Smooth muscle cell of the brain vasculature (primary cell): ENCODE data around the gene SPATS2.
"Not testable (repeated sequence)": the region's sequence is repeated elsewhere in the genome, so short reads cannot be mapped to it uniquely, and the experiment has no call there.

Experiments used
- DNase-seq: peaks from one replicate; pipeline ENCODE4 v3.0.0-alpha.2; 2012; ENCODE audit warnings: low read depth, low spot score

SPATS2 gene

GRCh38 chr12:49512546-49512945, 145.3 kb downstream of the SPATS2 start:
- no peak for DNase-seq

- no peak for DNase-seq
These were observed 148.0 kb downstream of the SPATS2 start for GRCh38 chr12:49515266-49515665.

GRCh38 chr12:49518914-49519573, 151.8 kb downstream of the SPATS2 start:
- no peak for DNase-seq

GRCh38 chr12:49519574-49519936, 152.3 kb downstream of the SPATS2 start:
- DNase-seq: no peak

- no peak for DNase-seq
These were observed 154.1 kb downstream of the SPATS2 start for GRCh38 chr12:49521389-49521788.

- no peak for DNase-seq
These were observed 157.5 kb downstream of the SPATS2 start for GRCh38 chr12:49524660-49525324.

GRCh38 chr12:49525942-49526341, 158.7 kb downstream of the SPATS2 start:
- no peak for DNase-seq

GRCh38 chr12:49527361-49528130, 160.3 kb downstream of the SPATS2 start:
- no peak for DNase-seq

GRCh38 chr12:49529414-49529813, 162.2 kb downstream of the SPATS2 start:
- DNase-seq: no peak

GRCh38 chr12:49531745-49532144, 164.5 kb downstream of the SPATS2 start:
- DNase-seq: no peak

- no peak for DNase-seq
These were observed 166.1 kb downstream of the SPATS2 start for GRCh38 chr12:49533331-49533730.

- DNase-seq: not testable (repeated sequence)
These were observed 166.9 kb downstream of the SPATS2 start for GRCh38 chr12:49534122-49534521.

GRCh38 chr12:49534731-49535278, 167.5 kb downstream of the SPATS2 start:
- DNase-seq: no peak

GRCh38 chr12:49535921-49536525, 168.8 kb downstream of the SPATS2 start:
- no peak for DNase-seq

- DNase-seq: no peak
These were observed 169.3 kb downstream of the SPATS2 start for GRCh38 chr12:49536526-49537071.

GRCh38 chr12:49537231-49537751, 170.0 kb downstream of the SPATS2 start:
- no peak for DNase-seq

- DNase-seq: no peak
These were observed 170.7 kb downstream of the SPATS2 start for GRCh38 chr12:49537752-49538509.

- DNase-seq: no peak
These were observed 171.5 kb downstream of the SPATS2 start, which contains the start of gene KCNH3 for GRCh38 chr12:49538510-49539403. Gene KCNH3, plus strand, starts transcription at chr12:49539030. Its CDS starts 387 bp downstream, at chr12:49539417.

- no peak for DNase-seq
These were observed 172.4 kb downstream of the SPATS2 start for GRCh38 chr12:49539406-49540228.
